ENCODE data around the gene RAB40B.

GRCh38 chr17:82609655-82610054, 88.8 kb downstream of the RAB40B start:
- TF ChIP-seq POLR2A (IDR thresholded peaks at IDR 0.05; ENCODE audit: low read length) (no peak), GATA1 (IDR thresholded peaks at IDR 0.05; ENCODE audit: low read depth, low read length) (no peak)

Measured in erythroblast (primary cell).